GM12865 (cell line): ENCODE results near the gene DOCK2.
"Not testable (repeated sequence)": the region's sequence is repeated elsewhere in the genome, so short reads cannot be mapped to it uniquely, and the experiment has no call there.

Experiments used
- DNase-seq: peaks from one replicate; pipeline ENCODE4 v3.0.0; 2010; ENCODE audit warnings: low read depth
- H3K4me3 ChIP-seq: 2 replicates; pipeline ENCODE4 v1.5.1; 2011; ENCODE audit warnings: mild to moderate bottlenecking, low read depth, low read length, control low read depth
- CTCF ChIP-seq: IDR thresholded peaks from 2 replicates; pipeline ENCODE4 v1.5.1; 2011; ENCODE audit warnings: low read length, control low read depth, low read depth, inconsistent platforms; ENCODE audit not compliant: insufficient read depth; ENCODE audit errors: missing control alignments

DOCK2 gene

GRCh38 chr5:170080217-170080616, 443.1 kb downstream of the DOCK2 start:
- TF ChIP-seq CTCF: no peak
- no peak overlapping the region for H3K4me3 ChIP-seq
- DNase-seq: no peak

- no peak for DNase-seq
These were observed 443.8 kb downstream of the DOCK2 start for GRCh38 chr5:170080786-170081445.

GRCh38 chr5:170081616-170082015, 444.5 kb downstream of the DOCK2 start:
- TF ChIP-seq CTCF: no peak
- no peak for DNase-seq
- no peak overlapping the region for H3K4me3 ChIP-seq

More at GRCh38 chr5:170080786-170081445, 443.8 kb downstream of the DOCK2 start:
- no peak overlapping the region for H3K4me3 ChIP-seq
- TF ChIP-seq CTCF: no peak

- TF ChIP-seq CTCF: no peak
- H3K4me3 ChIP-seq: no peak overlapping the region
- DNase-seq: no peak
These were observed 445.6 kb downstream of the DOCK2 start for GRCh38 chr5:170082701-170083100.

- H3K4me3 ChIP-seq: no peak overlapping the region
- no peak for TF ChIP-seq CTCF
- no peak for DNase-seq
These were observed 450.2 kb downstream of the DOCK2 start for GRCh38 chr5:170087168-170087817.

GRCh38 chr5:170092455-170093101, 455.5 kb downstream of the DOCK2 start:
- DNase-seq: no peak

GRCh38 chr5:170094329-170094728, 457.3 kb downstream of the DOCK2 start:
- H3K4me3 ChIP-seq, DNase-seq: not testable (repeated sequence)

More at GRCh38 chr5:170092455-170093101, 455.5 kb downstream of the DOCK2 start:
- no peak overlapping the region for H3K4me3 ChIP-seq
- no peak for TF ChIP-seq CTCF
